GM13976 (cell line): Measurements from ENCODE around the gene GHDC.

Experiments used
- DNase-seq: peaks from one replicate; pipeline ENCODE4 v3.0.0; 2012; ENCODE audit warnings: low spot score
- CTCF ChIP-seq: IDR thresholded peaks from 2 replicates; pipeline ENCODE4 v1.5.1; 2012; ENCODE audit warnings: borderline replicate concordance, mild to moderate bottlenecking; ENCODE audit not compliant: insufficient read depth; ENCODE audit errors: extremely low read depth, missing control alignments, control extremely low read depth
- in situ Hi-C: fragments of 300-500 bp; cut with MboI; formaldehyde crosslinking; loops from one replicate; pipeline ENCODE4 v1.12.0; 2022; ENCODE audit warnings: low sequenced_read_pairs, mixed read lengths, inconsistent platforms; ENCODE audit not compliant: unreplicated experiment

GHDC gene

GRCh38 chr17:42233994-42234393 lies 39.7 kb upstream of the GHDC start:
- no peak for DNase-seq
- in situ Hi-C loops = no loop called here
- no peak for TF ChIP-seq CTCF

GRCh38 chr17:42233156-42233555 lies 38.9 kb upstream of the GHDC start:
- in situ Hi-C loops = no loop called here
- no peak for TF ChIP-seq CTCF

GRCh38 chr17:42230225-42230624 lies 35.9 kb upstream of the GHDC start:
- TF ChIP-seq CTCF = no peak
- no peak for DNase-seq
- in situ Hi-C loops = no loop called here

More at GRCh38 chr17:42233156-42233555, 38.9 kb upstream of the GHDC start:
- DNase-seq = no peak

GRCh38 chr17:42227849-42228700 lies 33.8 kb upstream of the GHDC start:
- in situ Hi-C loops = no loop called here
- TF ChIP-seq CTCF = no peak
- no peak for DNase-seq

GRCh38 chr17:42225646-42226045 lies 31.4 kb upstream of the GHDC start:
- TF ChIP-seq CTCF = no peak
- DNase-seq = no peak
- in situ Hi-C loops = no loop called here

- TF ChIP-seq CTCF = no peak
- in situ Hi-C loops = no loop called here
- no peak for DNase-seq
Measured at GRCh38 chr17:42224651-42225050, 30.4 kb upstream of the GHDC start.
